Left ventricle myocardium inferior (tissue), 1 donor: Measurements from ENCODE around the gene APLP2. TPM values are rescaled to one million over a fixed set of nuclear protein-coding genes. Genes with fewer than 3 reads are reported as not detected.
A peak's percentile ranks its signal among the peaks of the same experiment; 100 is the strongest.

Source experiments
- DNase-seq: peaks from one replicate; pipeline ENCODE4 v3.0.0-alpha.2; 2020
- H3K27ac ChIP-seq: fragments of 200-600 bp; replicated peaks from 2 replicates; pipeline ENCODE4 v1.8.0; 2021
- H3K27me3 ChIP-seq: fragments of 200-600 bp; 2 replicates; pipeline ENCODE4 v1.8.0; 2021; ENCODE audit warnings: low read depth
- H3K36me3 ChIP-seq: fragments of 200-600 bp; 2 replicates; pipeline ENCODE4 v1.8.0; 2021
- H3K4me1 ChIP-seq: fragments of 200-600 bp; 2 replicates; pipeline ENCODE4 v1.8.0; 2021
- H3K4me3 ChIP-seq: fragments of 200-600 bp; 2 replicates; pipeline ENCODE4 v1.8.0; 2021; ENCODE audit warnings: mild to moderate bottlenecking, moderate library complexity
- H3K9me3 ChIP-seq: fragments of 200-600 bp; replicated peaks from 2 replicates; pipeline ENCODE4 v1.8.0; 2021
- intact Hi-C: fragments of 100-400 bp; cut with micrococcal nuclease; formaldehyde crosslinking; loops from one replicate; pipeline ENCODE4 v1.11.0; 2022
- total RNA-seq: library from RNA; stranded (reverse); fragmentation: NEBNext Ultra II Directional; extraction: Animal tissue kit (Norgen Biotek cat#: 25700); gene quantifications from one replicate; pipeline ENCODE4 v1.2.1, GENCODE V29; 2021
- TF ChIP-seq, protein P1 (sequence below): fragments of 200-600 bp; IDR thresholded peaks from 2 replicates; pipeline ENCODE4 v1.8.0; 2021; ENCODE audit warnings: antibody characterized with exemption, mild to moderate bottlenecking, borderline replicate concordance
- donor health status: DM: no; HTN: yes; CAD: no; lungs with severe emphysema.

APLP2 gene
- total RNA-seq, 1 donor from 2014 or later, result 325 TPM

DNA sequence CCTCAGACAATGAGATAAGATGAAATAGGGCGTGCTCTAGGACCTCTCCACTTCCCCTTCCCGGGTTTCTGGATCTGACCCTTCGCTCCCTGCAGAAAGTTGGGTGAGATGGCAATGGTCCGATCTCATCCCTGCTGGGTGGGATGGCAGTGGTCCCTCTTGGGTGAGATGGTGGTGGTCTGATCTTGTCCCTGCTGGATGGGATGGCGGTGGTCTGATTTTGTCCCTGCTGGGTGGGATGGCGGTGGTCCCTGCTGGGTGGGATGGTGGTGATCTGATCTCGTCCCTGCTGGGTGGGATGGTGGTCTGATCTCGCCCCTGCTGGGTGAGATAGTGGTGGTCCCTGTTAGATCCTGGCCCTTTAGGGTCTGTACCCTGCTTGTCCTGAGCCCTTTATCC, 111.2 kb downstream of the APLP2 start:
- H3K27ac ChIP-seq, result peak overlapping the region; percentile 89

DNA sequence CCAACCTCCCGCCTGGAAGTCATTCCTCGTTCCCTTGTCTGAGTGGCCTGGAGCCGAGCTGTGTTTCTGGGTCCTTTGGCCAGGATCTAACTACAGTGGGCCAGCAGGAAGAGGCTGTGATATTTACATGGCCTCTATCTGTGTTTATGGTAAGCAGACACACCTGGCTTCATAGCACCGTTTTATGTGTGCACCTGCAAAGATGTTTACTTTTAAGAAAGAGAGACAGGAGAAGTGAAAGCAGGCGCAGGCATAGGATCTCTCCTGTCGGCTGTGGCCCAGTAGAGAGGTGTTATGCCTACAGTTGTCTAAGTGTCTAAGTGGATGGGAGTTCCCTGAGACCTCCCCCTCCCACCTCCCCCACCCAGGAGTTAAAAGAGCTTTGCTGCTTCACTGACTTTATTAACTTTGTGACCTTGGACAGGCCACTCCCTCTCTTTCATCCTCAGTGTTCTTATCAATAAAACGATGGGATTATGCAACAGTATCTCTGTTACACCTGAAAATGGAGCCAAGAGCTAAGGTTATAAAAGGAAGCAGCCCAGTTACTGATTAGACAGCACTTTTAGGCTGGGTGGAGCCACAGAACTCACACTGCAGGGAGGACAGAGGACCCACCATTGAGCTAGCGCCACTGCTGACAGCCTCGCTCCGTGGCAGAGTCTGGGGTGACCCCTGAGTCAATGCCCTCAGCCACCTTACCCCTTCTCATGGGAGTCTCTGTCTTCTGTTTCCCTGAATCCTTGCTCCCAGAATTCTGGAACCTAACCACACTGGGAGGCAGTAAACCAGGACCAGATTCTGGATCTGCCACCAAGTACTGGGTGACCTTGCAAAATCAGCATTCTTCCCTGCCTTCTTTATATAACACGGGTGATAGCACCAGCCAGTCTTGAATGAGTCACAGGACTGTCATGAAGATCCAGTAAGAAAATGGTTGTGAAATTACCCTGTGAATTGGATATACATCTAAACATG, 111.9 kb downstream of the APLP2 start:
- intact Hi-C loops, result no loop called here
- TF ChIP-seq, protein P1, sequence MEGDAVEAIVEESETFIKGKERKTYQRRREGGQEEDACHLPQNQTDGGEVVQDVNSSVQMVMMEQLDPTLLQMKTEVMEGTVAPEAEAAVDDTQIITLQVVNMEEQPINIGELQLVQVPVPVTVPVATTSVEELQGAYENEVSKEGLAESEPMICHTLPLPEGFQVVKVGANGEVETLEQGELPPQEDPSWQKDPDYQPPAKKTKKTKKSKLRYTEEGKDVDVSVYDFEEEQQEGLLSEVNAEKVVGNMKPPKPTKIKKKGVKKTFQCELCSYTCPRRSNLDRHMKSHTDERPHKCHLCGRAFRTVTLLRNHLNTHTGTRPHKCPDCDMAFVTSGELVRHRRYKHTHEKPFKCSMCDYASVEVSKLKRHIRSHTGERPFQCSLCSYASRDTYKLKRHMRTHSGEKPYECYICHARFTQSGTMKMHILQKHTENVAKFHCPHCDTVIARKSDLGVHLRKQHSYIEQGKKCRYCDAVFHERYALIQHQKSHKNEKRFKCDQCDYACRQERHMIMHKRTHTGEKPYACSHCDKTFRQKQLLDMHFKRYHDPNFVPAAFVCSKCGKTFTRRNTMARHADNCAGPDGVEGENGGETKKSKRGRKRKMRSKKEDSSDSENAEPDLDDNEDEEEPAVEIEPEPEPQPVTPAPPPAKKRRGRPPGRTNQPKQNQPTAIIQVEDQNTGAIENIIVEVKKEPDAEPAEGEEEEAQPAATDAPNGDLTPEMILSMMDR, result no peak
- H3K36me3 ChIP-seq, result no peaks in the 10 kb centered on the region
- no peak for DNase-seq
- no peaks in the 10 kb centered on the region for H3K27me3 ChIP-seq
- no peaks in the 10 kb centered on the region for H3K9me3 ChIP-seq
- H3K27ac ChIP-seq, result peak overlapping the region; percentile 89
- peaks cover 45% of the 10 kb centered on the region for H3K4me1 ChIP-seq
- H3K4me3 ChIP-seq, result no peak overlapping the region

More for the DNA sequence above, 111.2 kb downstream of the APLP2 start:
- TF ChIP-seq, protein P1, result no peak
- H3K9me3 ChIP-seq, result no peaks in the 10 kb centered on the region
- H3K4me3 ChIP-seq, result no peak overlapping the region
- H3K36me3 ChIP-seq, result no peaks in the 10 kb centered on the region
- H3K4me1 ChIP-seq, result peaks cover 45% of the 10 kb centered on the region
- DNase-seq, result no peak
- no peaks in the 10 kb centered on the region for H3K27me3 ChIP-seq
- intact Hi-C loops, result no loop called here

DNA sequence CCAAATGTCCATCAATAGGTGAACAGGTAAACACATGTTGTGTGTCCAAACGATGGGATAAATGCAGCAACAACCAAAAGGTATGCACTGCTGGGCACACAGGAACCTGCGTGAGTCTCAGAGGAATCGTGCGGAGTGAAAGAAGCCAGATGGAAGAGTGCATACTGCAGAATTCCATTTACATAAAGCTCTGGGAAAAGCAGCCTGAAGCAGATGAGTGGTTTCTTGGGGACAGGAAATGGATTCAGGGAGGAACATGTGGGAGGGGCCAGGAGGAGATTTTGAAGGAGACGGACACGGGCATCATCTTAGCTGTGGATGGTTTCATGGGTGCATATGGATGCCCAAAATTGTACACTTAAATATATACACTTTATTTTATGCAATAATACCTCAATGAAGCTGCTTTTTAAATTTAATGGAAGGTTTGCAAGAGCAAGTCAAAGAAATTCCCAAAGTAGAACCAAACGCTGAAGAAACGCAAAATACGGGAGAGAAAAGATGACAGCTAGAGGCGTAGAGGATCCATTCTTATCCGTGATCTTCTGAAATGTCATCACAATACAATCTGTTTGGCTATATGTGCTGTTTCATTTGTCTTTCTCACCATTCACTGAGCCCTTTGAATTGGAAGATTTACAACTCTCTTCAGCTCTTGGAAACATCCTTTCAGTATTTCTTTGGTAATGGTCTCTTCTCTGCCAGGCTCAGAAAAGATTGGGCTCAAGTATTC, 114.3 kb downstream of the APLP2 start:
- H3K27me3 ChIP-seq, result no peaks in the 10 kb centered on the region
- intact Hi-C loops, result no loop called here
- no peak overlapping the region for H3K27ac ChIP-seq
- no peaks in the 10 kb centered on the region for H3K9me3 ChIP-seq
- no peaks in the 10 kb centered on the region for H3K36me3 ChIP-seq
- peaks cover 30% of the 10 kb centered on the region for H3K4me1 ChIP-seq
- H3K4me3 ChIP-seq, result no peak overlapping the region
- TF ChIP-seq, protein P1, result no peak
- DNase-seq, result no peak

DNA sequence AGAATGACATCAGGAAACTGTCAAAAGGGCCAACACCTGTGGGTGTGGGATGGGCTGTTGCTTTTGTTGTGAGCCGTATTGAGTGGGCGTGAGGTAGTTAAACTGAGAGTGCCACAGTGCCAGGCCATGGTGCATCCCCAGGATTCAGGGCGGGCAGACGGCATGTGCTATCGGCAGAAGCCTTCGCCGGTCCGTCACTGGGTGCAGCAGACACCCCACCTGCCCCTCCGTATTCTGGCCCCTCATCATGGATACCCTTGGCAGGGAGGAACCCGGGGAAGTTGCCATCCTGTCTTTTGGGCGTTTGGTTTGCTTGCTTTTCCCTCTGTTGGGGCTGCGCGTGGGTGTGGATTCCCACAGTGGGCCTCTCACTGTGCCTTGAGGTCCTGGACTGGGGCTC, 117.4 kb downstream of the APLP2 start:
- H3K4me3 ChIP-seq, result no peak overlapping the region
- intact Hi-C loops, result no loop called here
- DNase-seq, result no peak

DNA sequence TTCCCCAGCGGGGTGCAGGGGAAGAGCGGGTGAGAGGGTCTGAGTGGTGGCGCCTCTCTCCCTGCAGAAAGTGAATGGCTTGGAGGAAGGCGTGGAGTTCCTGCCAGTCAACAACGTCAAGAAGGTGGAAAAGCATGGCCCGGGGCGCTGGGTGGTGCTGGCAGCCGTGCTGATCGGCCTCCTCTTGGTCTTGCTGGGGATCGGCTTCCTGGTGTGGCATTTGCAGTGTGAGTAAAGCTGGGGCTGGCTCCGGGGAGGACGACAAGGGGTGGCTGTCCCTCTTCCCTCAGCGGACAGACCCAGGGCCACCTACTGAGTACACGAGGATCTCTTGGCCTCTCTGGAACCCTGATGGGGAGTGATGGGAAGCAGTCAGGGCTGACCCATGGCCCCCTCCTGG, 118.4 kb downstream of the APLP2 start:
- intact Hi-C loops, result no loop called here
- no peak overlapping the region for H3K27ac ChIP-seq
- H3K36me3 ChIP-seq, result no peaks in the 10 kb centered on the region
- no peaks in the 10 kb centered on the region for H3K9me3 ChIP-seq
- DNase-seq, result no peak
- TF ChIP-seq, protein P1, result no peak
- H3K27me3 ChIP-seq, result no peaks in the 10 kb centered on the region
- H3K4me1 ChIP-seq, result peaks cover 4% of the 10 kb centered on the region
- no peak overlapping the region for H3K4me3 ChIP-seq

More for the DNA sequence above, 117.4 kb downstream of the APLP2 start:
- Histone ChIP-seq H3K27ac (no peak overlapping the region), H3K9me3 (no peaks in the 10 kb centered on the region), H3K4me1 (peaks cover 5% of the 10 kb centered on the region), H3K36me3 (no peaks in the 10 kb centered on the region), H3K27me3 (no peaks in the 10 kb centered on the region)
- TF ChIP-seq, protein P1, result no peak
